NT2/D1 (cell line): ENCODE measurements around the gene CELF4.

Experiments
- DNase-seq: peaks from one replicate; pipeline ENCODE4 v3.0.0-alpha.2; 2011; ENCODE audit warnings: low read depth, low spot score
- H3K27me3 ChIP-seq: 2 replicates; pipeline ENCODE4 v1.6.0; 2011; ENCODE audit warnings: mild to moderate bottlenecking; ENCODE audit not compliant: insufficient read length, insufficient read depth
- H3K36me3 ChIP-seq: 2 replicates; pipeline ENCODE4 v1.6.1; 2011; ENCODE audit warnings: mild to moderate bottlenecking, low read length, mixed read lengths; ENCODE audit not compliant: insufficient read depth, insufficient read length
- H3K4me1 ChIP-seq: 2 replicates; pipeline ENCODE4 v1.5.1; 2011; ENCODE audit not compliant: insufficient read depth, insufficient read length
- H3K4me3 ChIP-seq: 2 replicates; pipeline ENCODE4 v1.5.1; 2011; ENCODE audit warnings: low read depth; ENCODE audit not compliant: insufficient read length
- H3K9ac ChIP-seq: 2 replicates; pipeline ENCODE4 v1.6.0; 2011; ENCODE audit warnings: low read depth; ENCODE audit not compliant: insufficient read length
- H3K9me3 ChIP-seq: 2 replicates; pipeline ENCODE4 v1.5.1; 2011; ENCODE audit warnings: mild to moderate bottlenecking, low read length; ENCODE audit not compliant: insufficient read depth
- SUZ12 ChIP-seq: IDR thresholded peaks from 2 replicates; pipeline ENCODE4 v1.6.1; 2011; ENCODE audit not compliant: insufficient read length, insufficient read depth; ENCODE audit errors: extremely low read depth
- YY1 ChIP-seq: IDR thresholded peaks from 2 replicates; pipeline ENCODE4 v1.6.1; 2011; ENCODE audit not compliant: insufficient read length, insufficient read depth
- ZNF274 ChIP-seq: IDR thresholded peaks from 2 replicates; pipeline ENCODE4 v1.6.1; 2011; ENCODE audit warnings: mild to moderate bottlenecking, low read depth, low read length

Gene CELF4

GRCh38 chr18:37225279-37225678 is 340.3 kb downstream of the CELF4 start:
- Histone ChIP-seq H3K36me3 (no peaks in the 10 kb centered on the region), H3K9me3 (no peaks in the 10 kb centered on the region), H3K4me1 (no peaks in the 10 kb centered on the region), H3K9ac (no peak overlapping the region), H3K27me3 (peaks cover 15% of the 10 kb centered on the region), H3K4me3 (no peak overlapping the region)
- TF ChIP-seq SUZ12: no peak
- no peak for TF ChIP-seq YY1
- TF ChIP-seq ZNF274: no peak
- DNase-seq: no peak

DNA sequence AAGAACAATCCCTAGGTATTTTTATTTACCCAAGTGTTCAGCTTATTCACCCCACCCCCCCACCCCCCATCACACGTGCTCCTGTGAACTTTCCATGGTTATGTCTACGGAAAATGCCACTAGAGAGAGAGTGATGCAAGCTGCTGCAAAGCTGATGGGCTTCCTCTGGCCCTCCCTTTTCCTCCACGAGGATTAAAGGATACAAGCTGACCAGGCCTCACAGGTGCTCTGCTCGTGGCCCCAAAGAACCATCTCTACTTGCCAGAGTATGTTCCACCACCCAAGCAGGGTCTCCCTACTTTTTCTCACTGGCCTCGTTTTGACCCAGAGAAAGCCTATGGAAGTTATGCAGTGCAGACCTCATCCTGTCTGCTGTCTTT is 342.6 kb downstream of the CELF4 start:
- DNase-seq: no peak
- no peaks in the 10 kb centered on the region for H3K4me1 ChIP-seq
- no peak overlapping the region for H3K4me3 ChIP-seq
- peaks cover 22% of the 10 kb centered on the region for H3K27me3 ChIP-seq
- no peaks in the 10 kb centered on the region for H3K36me3 ChIP-seq
- H3K9ac ChIP-seq: no peak overlapping the region
- no peaks in the 10 kb centered on the region for H3K9me3 ChIP-seq
- TF ChIP-seq SUZ12 (no peak), ZNF274 (no peak), YY1 (no peak)

DNA sequence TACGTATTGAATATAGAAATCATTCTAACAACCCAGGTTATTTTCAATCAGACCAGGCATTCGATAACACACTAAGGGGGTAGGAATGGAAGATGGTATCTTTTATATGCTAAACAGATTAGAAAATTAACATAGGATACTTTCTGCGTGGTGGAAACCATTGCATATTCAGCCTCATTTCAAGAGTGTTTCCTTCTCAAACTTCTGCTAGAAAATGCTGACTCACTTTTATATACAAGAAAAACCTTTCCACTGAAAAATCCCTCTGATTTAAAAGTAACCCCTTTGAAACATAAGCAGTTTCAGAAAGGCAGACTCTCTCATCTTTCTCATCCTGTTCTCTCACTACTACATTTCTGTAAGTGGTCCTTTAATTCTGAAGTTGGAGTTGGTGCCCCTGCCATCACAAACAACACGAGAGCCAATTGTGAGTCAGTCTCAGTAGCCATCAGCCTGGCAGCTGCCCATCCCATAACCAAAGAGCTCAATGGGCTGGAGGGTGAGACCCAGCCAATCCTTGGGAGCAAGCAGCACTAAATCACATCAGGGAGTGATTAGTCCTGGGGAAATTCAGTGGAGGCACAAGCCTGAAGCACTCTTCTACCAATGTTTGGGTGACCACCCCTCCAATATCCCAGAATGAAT is 343.1 kb downstream of the CELF4 start:
- H3K4me3 ChIP-seq: no peak overlapping the region
- no peak for TF ChIP-seq SUZ12
- no peak for TF ChIP-seq ZNF274
- TF ChIP-seq YY1: no peak
- H3K27me3 ChIP-seq: peaks cover 25% of the 10 kb centered on the region
- H3K36me3 ChIP-seq: no peaks in the 10 kb centered on the region
- no peaks in the 10 kb centered on the region for H3K4me1 ChIP-seq
- H3K9ac ChIP-seq: no peak overlapping the region
- H3K9me3 ChIP-seq: no peaks in the 10 kb centered on the region
- no peak for DNase-seq

GRCh38 chr18:37219257-37219656 is 346.3 kb downstream of the CELF4 start:
- Histone ChIP-seq H3K27me3 (peaks cover 33% of the 10 kb centered on the region), H3K36me3 (no peaks in the 10 kb centered on the region), H3K4me3 (no peak overlapping the region), H3K4me1 (no peaks in the 10 kb centered on the region), H3K9ac (no peak overlapping the region), H3K9me3 (no peaks in the 10 kb centered on the region)
- TF ChIP-seq SUZ12 (no peak), ZNF274 (no peak), YY1 (no peak)
- DNase-seq: peak; percentile 8

DNA sequence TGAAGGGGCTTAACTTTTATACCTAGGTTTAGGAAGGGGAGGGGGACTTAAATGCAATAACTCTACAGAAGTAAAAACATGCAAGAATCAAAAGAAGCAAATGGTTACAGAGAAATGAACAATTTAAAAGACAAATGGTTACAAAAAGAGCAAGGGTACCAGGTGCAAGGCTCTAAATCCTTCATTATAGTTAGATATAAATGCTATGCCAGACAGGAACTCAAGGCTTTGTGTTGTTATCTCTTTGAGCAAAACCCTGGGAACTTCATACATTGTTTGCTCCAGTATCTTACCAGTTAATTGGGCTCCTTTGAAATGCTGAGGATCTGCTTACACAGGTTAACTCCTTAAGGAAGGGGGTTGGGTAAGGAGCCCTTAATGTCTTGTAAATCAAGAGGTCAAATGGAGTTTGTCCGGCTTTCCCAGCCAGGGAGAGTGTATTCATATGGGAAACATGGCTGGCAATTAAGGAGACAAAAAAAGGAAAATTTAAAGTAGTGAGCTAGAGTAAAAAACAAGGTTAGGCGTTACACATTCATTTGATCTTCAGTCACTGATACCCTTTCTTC is 347.5 kb downstream of the CELF4 start:
- no peak for TF ChIP-seq SUZ12
- no peaks in the 10 kb centered on the region for H3K36me3 ChIP-seq
- no peak overlapping the region for H3K9ac ChIP-seq
- H3K4me1 ChIP-seq: no peaks in the 10 kb centered on the region
- peak; percentile 85 for DNase-seq
- H3K27me3 ChIP-seq: peaks cover 33% of the 10 kb centered on the region
- H3K9me3 ChIP-seq: no peaks in the 10 kb centered on the region
- H3K4me3 ChIP-seq: no peak overlapping the region

GRCh38 chr18:37210781-37211180 is 354.8 kb downstream of the CELF4 start:
- H3K4me3 ChIP-seq: no peak overlapping the region
- H3K9me3 ChIP-seq: no peaks in the 10 kb centered on the region
- no peaks in the 10 kb centered on the region for H3K36me3 ChIP-seq
- H3K27me3 ChIP-seq: peaks cover 2% of the 10 kb centered on the region
- H3K4me1 ChIP-seq: no peaks in the 10 kb centered on the region
- H3K9ac ChIP-seq: no peak overlapping the region
- TF ChIP-seq SUZ12: no peak
- TF ChIP-seq ZNF274: no peak
- TF ChIP-seq YY1: no peak
- no peak for DNase-seq

DNA sequence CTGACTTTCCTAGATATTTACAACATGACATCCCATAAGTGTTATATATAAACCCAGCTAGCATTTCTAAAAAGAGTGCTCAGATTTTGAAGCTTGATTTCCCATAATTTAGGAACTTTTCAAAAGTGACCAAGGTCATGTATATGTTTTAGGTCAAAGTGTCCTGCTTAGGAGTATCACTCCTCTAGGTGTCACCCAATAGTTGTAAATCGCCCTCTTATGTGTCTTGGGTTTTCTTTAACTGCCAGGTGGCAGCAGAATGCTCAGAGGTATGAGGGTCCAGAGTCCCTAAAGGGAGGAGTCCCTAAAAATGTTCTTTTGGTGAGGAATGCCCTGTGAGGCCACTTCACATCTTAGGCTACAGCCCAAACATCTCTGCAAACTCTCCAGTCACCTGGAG is 358.3 kb downstream of the CELF4 start:
- TF ChIP-seq ZNF274: no peak
- no peak for TF ChIP-seq YY1
- TF ChIP-seq SUZ12: no peak

More for the DNA sequence above, 358.3 kb downstream of the CELF4 start:
- DNase-seq: no peak
- H3K36me3 ChIP-seq: no peaks in the 10 kb centered on the region
- H3K9me3 ChIP-seq: peaks cover 9% of the 10 kb centered on the region; the same call in 1 of the 2 replicates
- H3K4me3 ChIP-seq: no peak overlapping the region
- H3K9ac ChIP-seq: no peak overlapping the region
- H3K4me1 ChIP-seq: no peaks in the 10 kb centered on the region
- H3K27me3 ChIP-seq: no peaks in the 10 kb centered on the region
